HFFc6 (cell line): Measurements from ENCODE around the gene CLEC11A. TPM values are rescaled to one million over a fixed set of nuclear protein-coding genes. Genes with fewer than 3 reads are reported as not detected.

Experiments
- DNase-seq: peaks from one replicate; pipeline ENCODE4 v3.0.0-alpha.2; 2018
- H3K27ac Mint-ChIP-seq: 2 replicates; pipeline ENCODE4 v1.8.0; 2020; ENCODE audit warnings: mild to moderate bottlenecking, mixed read lengths
- H3K27me3 Mint-ChIP-seq: 2 replicates; pipeline ENCODE4 v1.8.0; 2021; ENCODE audit warnings: mild to moderate bottlenecking, moderate library complexity, mixed read lengths; ENCODE audit not compliant: insufficient read depth
- H3K36me3 Mint-ChIP-seq: 2 replicates; pipeline ENCODE4 v1.8.0; 2021; ENCODE audit warnings: low read depth, mixed read lengths
- H3K4me1 Mint-ChIP-seq: 2 replicates; pipeline ENCODE4 v1.8.0; 2020; ENCODE audit warnings: low read depth, mixed read lengths
- H3K4me3 Mint-ChIP-seq: 2 replicates; pipeline ENCODE4 v1.8.0; 2020; ENCODE audit warnings: mild to moderate bottlenecking, moderate library complexity, mixed read lengths
- H3K9me3 Mint-ChIP-seq: 2 replicates; pipeline ENCODE4 v1.8.0; 2020; ENCODE audit warnings: mild to moderate bottlenecking, mixed read lengths
- CTCF ChIP-seq: fragments of 200-600 bp; sonication (generic); IDR thresholded peaks from 2 replicates; pipeline ENCODE4 v1.5.0; 2021; ENCODE audit warnings: antibody characterized with exemption, mild to moderate bottlenecking
- total RNA-seq, 6 experiments: library from RNA; stranded (reverse); fragmentation: NEBNext Ultra II Directional; extraction: Animal tissue kit (Norgen Biotek cat#: 25700); gene quantifications; 2 replicates in 1 of 6; 3 replicates in 5 of 6; pipeline ENCODE4 v1.2.3, GENCODE V29; 2021

The CLEC11A gene
- total RNA-seq, 6 experiments from 2014 or later, result 140 to 182 (median 164) TPM

GRCh38 chr19:50686310-50687032 is 36.7 kb upstream of the CLEC11A start:
- no peak overlapping the region for H3K27ac Mint-ChIP-seq
- no peak for TF ChIP-seq CTCF
- no peak for DNase-seq
- H3K27me3 Mint-ChIP-seq, result peaks cover 7% of the 10 kb centered on the region; the same call in 1 of the 2 replicates
- H3K9me3 Mint-ChIP-seq, result no peaks in the 10 kb centered on the region
- no peak overlapping the region for H3K4me3 Mint-ChIP-seq
- no peaks in the 10 kb centered on the region for H3K36me3 Mint-ChIP-seq
- H3K4me1 Mint-ChIP-seq, result no peaks in the 10 kb centered on the region

- no peak overlapping the region for H3K4me3 Mint-ChIP-seq
- DNase-seq, result no peak
- H3K4me1 Mint-ChIP-seq, result no peaks in the 10 kb centered on the region
- H3K9me3 Mint-ChIP-seq, result no peaks in the 10 kb centered on the region
- no peak overlapping the region for H3K27ac Mint-ChIP-seq
- H3K27me3 Mint-ChIP-seq, result peaks cover 5% of the 10 kb centered on the region
- no peaks in the 10 kb centered on the region for H3K36me3 Mint-ChIP-seq
- TF ChIP-seq CTCF, result no peak
These were observed 34.4 kb upstream of the CLEC11A start for GRCh38 chr19:50688766-50689165.

GRCh38 chr19:50690439-50690838 is 32.7 kb upstream of the CLEC11A start:
- Mint-ChIP-seq H3K36me3 (no peaks in the 10 kb centered on the region), H3K9me3 (no peaks in the 10 kb centered on the region), H3K27ac (no peak overlapping the region), H3K27me3 (peaks cover 9% of the 10 kb centered on the region), H3K4me1 (no peaks in the 10 kb centered on the region), H3K4me3 (no peak overlapping the region)
- DNase-seq, result no peak
- no peak for TF ChIP-seq CTCF

GRCh38 chr19:50693064-50693975 is 29.8 kb upstream of the CLEC11A start:
- no peak for DNase-seq
- Mint-ChIP-seq H3K27me3 (peaks cover 19% of the 10 kb centered on the region), H3K36me3 (no peaks in the 10 kb centered on the region), H3K27ac (no peak overlapping the region), H3K9me3 (no peaks in the 10 kb centered on the region), H3K4me1 (no peaks in the 10 kb centered on the region), H3K4me3 (no peak overlapping the region)
- no peak for TF ChIP-seq CTCF

GRCh38 chr19:50694815-50695145 is 28.4 kb upstream of the CLEC11A start:
- Mint-ChIP-seq H3K4me3 (no peak overlapping the region), H3K36me3 (no peaks in the 10 kb centered on the region), H3K27me3 (peaks cover 18% of the 10 kb centered on the region), H3K27ac (no peak overlapping the region), H3K4me1 (no peaks in the 10 kb centered on the region), H3K9me3 (no peaks in the 10 kb centered on the region)
- DNase-seq, result no peak
- TF ChIP-seq CTCF, result no peak
